GM12878 (cell line): ENCODE measurements around the gene RAB3C. TPM values are rescaled to one million over a fixed set of nuclear protein-coding genes. Genes with fewer than 3 reads are reported as not detected.

Source experiments
- ATAC-seq: fragments of 200-7000 bp; cut with Tn5 transposase; 3 replicates; pipeline ENCODE4 v1.9.1; 2020; ENCODE audit warnings: mild to moderate bottlenecking, moderate library complexity
- BruUV-seq: library from RNA; stranded (reverse); fragments of 400-500 nt; replicated peaks from 2 replicates; lab custom pipeline; 2021; lab: Mats Ljungman, UMichigan
- CTCF ChIA-PET: fragments of 300-600 bp; sonication (Branson Sonifier 250); formaldehyde crosslinking; extraction: SDS; loops from one replicate; lab custom pipeline; 2021; ENCODE audit warnings: inconsistent platforms; lab: Yijun Ruan, JAX
- POLR2A ChIA-PET: fragments of 350-600 bp; formaldehyde crosslinking; extraction: SDS; loops from one replicate; lab custom pipeline; 2021; ENCODE audit warnings: inconsistent platforms; lab: Charles Lee
- RAD21 ChIA-PET: fragments of 300-600 bp; sonication (Branson Sonifier 250); formaldehyde crosslinking; loops from one replicate; lab custom pipeline; 2023; ENCODE audit warnings: antibody characterized with exemption; ENCODE audit not compliant: unreplicated experiment; lab: Charles Lee
- SMC1A ChIA-PET: fragments of 300-600 bp; sonication (Branson Sonifier 250); formaldehyde crosslinking; loops from one replicate; lab custom pipeline; 2023; ENCODE audit not compliant: unreplicated experiment, uncharacterized antibody; lab: Charles Lee
- DNase-seq: peaks from one replicate; pipeline ENCODE4 v3.0.0-alpha.2; 2011; ENCODE audit warnings: low read depth, low spot score
- FAIRE-seq: peaks from 3 replicates; lab custom pipeline; 2011; peaks lifted over from hg19 to GRCh38; lab: Jason Lieb, UNC
- H2AFZ ChIP-seq: 2 replicates; pipeline ENCODE4 v1.6.0; 2011; ENCODE audit warnings: low read depth, low read length, control low read depth; ENCODE audit not compliant: control insufficient read depth
- H3K27ac ChIP-seq: 2 replicates; pipeline ENCODE4 v1.5.1; 2011; ENCODE audit warnings: control low read depth; ENCODE audit not compliant: control insufficient read depth, insufficient read depth
- H3K27me3 ChIP-seq, 2 experiments: replicated peaks in 1 of 2; 2 replicates each; pipeline versions ENCODE4 v1.6.0 to v1.6.1; 2011; ENCODE audit warnings: low read length in 1 of 2; ENCODE audit not compliant: control insufficient read depth in 2 of 2, insufficient read depth in 2 of 2
- H3K36me3 ChIP-seq, 2 experiments: 2 replicates each; pipeline ENCODE4 v1.5.1; 2011; ENCODE audit warnings: low read length in 1 of 2; ENCODE audit not compliant: control insufficient read depth in 2 of 2, insufficient read depth in 2 of 2
- H3K4me1 ChIP-seq: 2 replicates; pipeline ENCODE4 v1.6.1; 2011; ENCODE audit warnings: mild to moderate bottlenecking, low read length, moderate library complexity, mixed read lengths; ENCODE audit not compliant: control insufficient read depth, insufficient read depth
- H3K4me2 ChIP-seq: 2 replicates; pipeline ENCODE4 v1.6.0; 2011; ENCODE audit warnings: control low read depth; ENCODE audit not compliant: control insufficient read depth, insufficient read depth
- H3K4me3 ChIP-seq: fragments of 200-600 bp; sonication (generic); 2 replicates; pipeline ENCODE4 v1.5.1; 2016
- H3K79me2 ChIP-seq: 2 replicates; pipeline ENCODE4 v1.6.0; 2011; ENCODE audit warnings: low read length; ENCODE audit not compliant: control insufficient read depth, insufficient read depth
- H3K9ac ChIP-seq: 2 replicates; pipeline ENCODE4 v1.8.0; 2011; ENCODE audit warnings: low read length, control low read depth, mixed read lengths; ENCODE audit not compliant: control insufficient read depth, insufficient read depth
- H3K9me3 ChIP-seq: replicated peaks from 3 replicates; pipeline ENCODE4 v1.5.1; 2011; ENCODE audit warnings: mild to moderate bottlenecking, low read length; ENCODE audit not compliant: control insufficient read depth, insufficient read depth
- H4K20me1 ChIP-seq: 2 replicates; pipeline ENCODE4 v1.6.0; 2011; ENCODE audit not compliant: control insufficient read depth, insufficient read depth
- BMI1 ChIP-seq: fragments of 450-650 bp; IDR thresholded peaks from 2 replicates; pipeline ENCODE4 v1.6.1; 2016; ENCODE audit warnings: mild to moderate bottlenecking, moderate library complexity, borderline replicate concordance
- CREM ChIP-seq: IDR thresholded peaks from 2 replicates; pipeline ENCODE4 v1.6.1; 2014; ENCODE audit warnings: antibody characterized with exemption, low read depth
- E2F8 ChIP-seq: fragments of 450-650 bp; IDR thresholded peaks from 2 replicates; pipeline ENCODE4 v1.6.1; 2018; ENCODE audit warnings: mild to moderate bottlenecking, low read depth, moderate library complexity; ENCODE audit not compliant: partially characterized antibody
- EP300 ChIP-seq, 2 experiments: fragments of 150-350 bp in 1 of 2; IDR thresholded peaks; 2 replicates each; pipeline ENCODE4 v1.6.1; 2011 to 2012; ENCODE audit warnings: low read depth in 2 of 2, low read length in 2 of 2, borderline replicate concordance in 1 of 2, improper control_type of control experiment in 1 of 2, inconsistent platforms in 1 of 2; ENCODE audit not compliant: control insufficient read depth in 1 of 2
- MEF2B ChIP-seq: fragments of 450-650 bp; IDR thresholded peaks from 2 replicates; pipeline ENCODE4 v1.6.1; 2018; ENCODE audit warnings: mild to moderate bottlenecking, moderate library complexity; ENCODE audit not compliant: partially characterized antibody, poor library complexity, severe bottlenecking
- NFYA ChIP-seq: IDR thresholded peaks from 2 replicates; pipeline ENCODE4 v1.6.1; 2011; ENCODE audit warnings: low read depth, mild to moderate bottlenecking, low read length, improper control_type of control experiment, borderline replicate concordance
- PML ChIP-seq: IDR thresholded peaks from 2 replicates; pipeline ENCODE4 v1.6.1; 2012; ENCODE audit warnings: low read length, inconsistent platforms
- POU2F2 ChIP-seq: IDR thresholded peaks from 3 replicates; pipeline ENCODE4 v1.6.1; 2011; ENCODE audit warnings: low read depth, mild to moderate bottlenecking, low read length, borderline replicate concordance
- USF1 ChIP-seq: IDR thresholded peaks from 2 replicates; pipeline ENCODE4 v1.6.1; 2011; ENCODE audit warnings: borderline replicate concordance, low read depth, mild to moderate bottlenecking, moderate library complexity, mixed read lengths, low read length; ENCODE audit not compliant: insufficient read depth; ENCODE audit errors: extremely low read length
- YY1 ChIP-seq: IDR thresholded peaks from 2 replicates; pipeline ENCODE4 v1.6.1; 2011; ENCODE audit warnings: low read depth, mild to moderate bottlenecking, low read length
- ZNF384 ChIP-seq: IDR thresholded peaks from 2 replicates; pipeline ENCODE4 v1.6.1; 2012; ENCODE audit warnings: low read depth, mild to moderate bottlenecking, low read length, improper control_type of control experiment, borderline replicate concordance
- WGBS: methylation state at CpG from one replicate; pipeline ENCODE4 v1.1.6; 2016; ENCODE audit warnings: low lambda C conversion rate; ENCODE audit not compliant: insufficient replicate concordance, insufficient coverage; ENCODE audit errors: missing lambda C conversion rate; 5-methylcytosine and 5-hydroxymethylcytosine counted together
- in situ Hi-C: fragments of 300-500 bp; cut with MboI; formaldehyde crosslinking; loops from 9 replicates; pipeline ENCODE4 v1.14.3; 2018; ENCODE audit warnings: mixed read lengths
- intact Hi-C: fragments of 100-400 bp; cut with micrococcal nuclease; formaldehyde crosslinking; loops from one replicate; pipeline ENCODE4 v1.14.2; 2022; ENCODE audit not compliant: unreplicated experiment
- polyA plus RNA-seq, 11 experiments: library from polyadenylated mRNA; depleted of rRNA in 4 of 11; unstranded in 6 of 11; stranded (reverse) in 5 of 11; fragments of >200 nt; fragmentation: Nextera tagmentation in 4 of 11; fragmentation: Illumina TruSeq in 1 of 11; extraction: Ambion mirVana in 4 of 11; extraction: Trizol in 1 of 11; gene quantifications; 1 replicate in 1 of 11; 2 replicates in 10 of 11; pipeline versions ENCODE4 v1.2.1 to v1.2.3, GENCODE V29; 2011 to 2016; ENCODE audit warnings: inconsistent platforms in 2 of 11, missing spikeins in 2 of 11, low read depth in 1 of 11
- total RNA-seq, 4 experiments: library from RNA; depleted of rRNA in 3 of 4; stranded (reverse); fragments of >200 nt in 3 of 4; fragmentation: Illumina TruSeq in 1 of 4; extraction: Trizol in 1 of 4; gene quantifications; 2 replicates each; pipeline versions ENCODE4 v1.2.1 to v1.2.3, GENCODE V29; 2013 to 2021

RAB3C gene
- total and polyA plus RNA-seq, 10 of the 15 experiments (the other 5 are each of a cell fraction or from before 2014, with no cell fraction given): not detected

GRCh38 chr5:58793888-58794657 is 211.2 kb downstream of the RAB3C start:
- ChIA-PET CTCF (interaction anchor here (2.2 kb wide), 1 partner anchor 18 kb away, joined by 6 read pairs; no protein-coding TSS in a partner anchor), POLR2A (interaction anchor here (0.8 kb wide), 1 partner anchor 9 kb away, joined by 3 read pairs; no protein-coding TSS in a partner anchor), RAD21 (interaction anchor here (0.9 to 1.9 kb wide), 3 partner anchors 9 to 56 kb away, joined by 4 to 7 read pairs (median 4); no protein-coding TSS in a partner anchor), SMC1A (interaction anchor here (0.8 to 1.3 kb wide), 4 partner anchors 9 to 152 kb away, joined by 3 to 4 read pairs (median 4); no protein-coding TSS in a partner anchor)
- 3% methylated on average over 4 of the region's 4 CpGs for WGBS
- in situ Hi-C loops: no loop called here
- no peak for DNase-seq
- Histone ChIP-seq H3K36me3 (no peaks in the 10 kb centered on the region), H3K9ac (no peak overlapping the region), H3K4me1 (no peaks in the 10 kb centered on the region), H3K9me3 (no peaks in the 10 kb centered on the region), H3K4me3 (no peak overlapping the region), H3K4me2 (no peak overlapping the region), H3K27ac (no peak overlapping the region), H3K27me3 (no peaks in the 10 kb centered on the region), H3K79me2 (no peaks in the 10 kb centered on the region), H4K20me1 (no peaks in the 10 kb centered on the region), H2AFZ (no peak overlapping the region)
- FAIRE-seq: no peak
- intact Hi-C loops: no loop called here
- no peak for TF ChIP-seq POU2F2
- no peak for TF ChIP-seq PML
- TF ChIP-seq EP300 (IDR thresholded peaks at IDR 0.05; ENCODE audit: borderline replicate concordance in 1 of 2, control insufficient read depth in 1 of 2, low read depth in 2 of 2, low read length in 2 of 2): no peak
- TF ChIP-seq ZNF384: peak; percentile 44; the same call in 1 of the 2 replicates
- ATAC-seq: peak; percentile 68
- BruUV-seq: no TSS peak

- peak; percentile 18 for FAIRE-seq
- intact Hi-C loops: no loop called here
- TF ChIP-seq BMI1 (no peak), MEF2B (peak; percentile 96), YY1 (no peak), E2F8 (no peak), USF1 (no peak), CREM (no peak), NFYA (no peak)
Observed at GRCh38 chr5:58794875-58795274, 212.0 kb downstream of the RAB3C start.

More at GRCh38 chr5:58794875-58795274, 212.0 kb downstream of the RAB3C start:
- Histone ChIP-seq H2AFZ (no peak overlapping the region), H3K4me2 (no peak overlapping the region), H3K27ac (no peak overlapping the region), H3K9ac (no peak overlapping the region), H3K9me3 (no peaks in the 10 kb centered on the region), H3K4me1 (no peaks in the 10 kb centered on the region), H3K36me3 (no peaks in the 10 kb centered on the region), H3K79me2 (no peaks in the 10 kb centered on the region), H3K4me3 (no peak overlapping the region), H3K27me3 (no peaks in the 10 kb centered on the region), H4K20me1 (no peaks in the 10 kb centered on the region)
- ChIA-PET SMC1A (interaction anchor here (0.9 to 1.9 kb wide), 4 partner anchors 9 to 151 kb away, joined by 3 to 7 read pairs (median 4); no protein-coding TSS in a partner anchor), RAD21 (interaction anchor here (1.8 to 1.9 kb wide), 2 partner anchors 10 to 57 kb away, joined by 4 to 5 read pairs; no protein-coding TSS in a partner anchor), POLR2A (no interaction called here), CTCF (no interaction called here)
- 1% methylated on average over 4 of the region's 4 CpGs for WGBS
- BruUV-seq: no TSS peak
- peak; percentile 49 for DNase-seq
- in situ Hi-C loops: no loop called here
- peak; percentile 77 for ATAC-seq
